SHP77 treated with DMSO at 0.1 percent for 48 hours (cell line): ENCODE measurements around the gene PREB.

Experiments used
- DNase-seq: peaks from one replicate; lab custom pipeline; 2025; lab: John Stamatoyannopoulos, UW

PREB gene

DNA sequence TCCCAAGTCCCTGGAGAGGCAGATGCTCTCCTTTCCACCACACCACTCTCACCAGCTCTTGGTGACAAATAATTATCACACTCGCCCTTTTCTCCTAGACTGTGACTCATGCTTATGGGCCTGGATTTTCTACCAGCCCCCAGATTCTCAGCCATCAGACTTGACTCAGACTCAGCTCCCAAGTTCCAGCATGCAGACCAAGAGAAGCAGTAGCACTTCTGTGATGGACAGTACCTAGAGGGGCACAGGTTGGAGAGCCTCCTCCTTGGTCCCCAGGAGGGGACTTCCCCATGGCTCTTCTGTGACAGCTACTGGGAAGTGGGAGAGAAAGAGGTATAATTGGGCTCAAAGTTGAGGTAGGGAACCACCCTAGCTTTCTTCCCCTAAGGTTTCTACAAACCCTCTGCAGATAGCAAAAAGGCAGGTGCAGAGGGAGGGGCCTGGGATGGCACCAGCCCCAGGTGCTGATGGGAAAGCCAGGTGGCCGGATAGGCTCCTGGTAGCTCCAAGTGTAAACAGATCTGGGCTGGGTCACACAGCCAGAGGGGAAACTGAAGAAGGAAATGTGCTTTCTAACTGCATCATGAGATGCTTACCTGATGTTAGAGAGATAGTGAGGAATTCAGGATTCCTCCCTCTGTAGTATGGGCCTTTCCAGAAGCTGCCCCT is 18.5 kb upstream of the PREB start:
- peak; percentile 31 for DNase-seq

GRCh38 chr2:27152102-27152795 is 17.8 kb upstream of the PREB start:
- DNase-seq = no peak

DNA sequence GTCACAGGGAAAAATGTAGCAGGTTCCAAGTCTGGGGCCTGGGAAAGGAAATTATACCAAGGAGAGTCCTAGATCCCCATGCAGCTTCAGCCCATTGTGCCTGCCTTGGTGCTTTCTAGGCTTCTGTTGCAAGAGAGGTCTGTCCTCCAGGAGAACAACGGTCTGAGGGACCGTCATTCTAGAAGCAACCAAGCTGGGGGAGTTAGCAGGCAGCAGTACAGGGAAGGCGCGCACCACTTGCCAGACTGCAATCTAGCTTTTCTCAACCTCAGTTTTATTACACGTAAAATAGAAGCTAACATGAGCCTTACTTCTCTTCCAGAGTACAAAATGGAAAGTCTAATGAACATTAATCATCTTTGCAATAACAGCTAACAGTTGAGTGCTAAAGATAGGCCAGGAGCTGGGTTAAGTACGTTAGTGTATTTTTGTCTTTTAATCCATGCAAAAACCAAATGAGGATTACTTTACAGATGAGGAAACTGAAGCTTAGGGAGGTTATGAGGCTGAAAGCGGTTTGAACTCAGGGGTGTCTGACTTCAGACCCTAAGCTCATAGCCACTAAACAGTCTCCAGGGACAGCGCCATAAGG is 16.3 kb upstream of the PREB start:
- DNase-seq = no peak

- DNase-seq = no peak
These were observed 15.4 kb upstream of the PREB start for GRCh38 chr2:27149570-27150405.

DNA sequence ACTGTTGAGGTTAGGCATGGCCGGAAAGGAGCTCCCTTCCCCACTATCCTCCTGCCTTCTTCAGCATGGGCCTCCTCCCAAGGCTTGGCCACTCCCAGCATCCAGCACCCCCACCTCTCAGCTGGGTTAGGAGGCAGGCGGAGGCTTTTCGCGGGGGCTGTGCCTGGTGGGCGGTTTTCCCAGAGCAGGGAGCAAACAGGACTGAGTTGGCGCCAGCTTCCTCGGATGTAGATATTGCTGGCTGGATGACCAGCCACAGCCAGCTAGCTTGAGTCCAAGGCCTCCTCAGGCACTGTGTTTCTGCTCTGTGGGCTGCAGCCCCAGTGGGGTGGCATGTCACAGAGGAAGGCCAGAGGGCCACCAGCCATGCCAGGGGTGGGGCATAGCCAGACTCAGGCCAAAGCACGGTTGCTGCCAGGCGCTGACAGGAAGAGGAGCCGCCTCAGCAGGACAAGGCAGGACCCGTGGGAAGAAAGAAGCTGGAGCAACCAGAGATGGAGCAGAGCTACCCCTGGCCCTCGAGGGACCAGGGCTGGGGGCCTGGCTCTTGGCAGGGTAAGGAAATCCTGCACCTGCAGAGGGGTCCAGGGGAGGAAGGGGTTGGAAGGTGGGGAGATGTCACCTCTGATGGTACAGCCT is 14.5 kb upstream of the PREB start, which contains the start of gene TCF23:
TCF23 (plus strand) TSS at position 204 of the 639 bp plus-strand sequence; CDS start at position 334, 130 bp downstream.
- DNase-seq = no peak

GRCh38 chr2:27147935-27148334 is 13.5 kb upstream of the PREB start:
- no peak for DNase-seq

DNA sequence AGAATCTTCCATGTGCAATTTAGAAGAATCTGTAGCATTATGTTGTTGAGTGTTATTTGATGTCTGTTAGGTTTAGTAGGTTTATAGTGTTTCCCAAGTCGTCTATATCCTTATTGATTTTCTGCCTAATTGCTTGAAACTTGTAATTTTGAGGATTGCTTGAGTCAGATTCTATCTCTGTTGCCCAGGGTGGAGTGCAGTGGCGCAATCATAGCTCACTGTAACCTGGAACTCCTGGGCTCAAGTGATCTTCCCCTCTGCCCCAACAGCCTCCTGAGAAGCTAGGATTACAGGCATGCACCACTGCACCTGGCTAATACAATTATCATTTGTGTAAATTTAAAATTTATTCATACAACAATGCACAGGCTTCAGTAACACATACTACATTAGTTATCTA is 11.2 kb upstream of the PREB start:
- no peak for DNase-seq

GRCh38 chr2:27143285-27143684 is 8.8 kb upstream of the PREB start:
- no peak for DNase-seq

GRCh38 chr2:27139310-27139709 is 4.9 kb upstream of the PREB start, which contains the start of gene PRR30:
PRR30 (minus strand) TSS chr2:27139410; CDS start chr2:27138329, 1,081 bp downstream.
- no peak for DNase-seq

GRCh38 chr2:27138111-27138510 is 3.7 kb upstream of the PREB start:
- no peak for DNase-seq

DNA sequence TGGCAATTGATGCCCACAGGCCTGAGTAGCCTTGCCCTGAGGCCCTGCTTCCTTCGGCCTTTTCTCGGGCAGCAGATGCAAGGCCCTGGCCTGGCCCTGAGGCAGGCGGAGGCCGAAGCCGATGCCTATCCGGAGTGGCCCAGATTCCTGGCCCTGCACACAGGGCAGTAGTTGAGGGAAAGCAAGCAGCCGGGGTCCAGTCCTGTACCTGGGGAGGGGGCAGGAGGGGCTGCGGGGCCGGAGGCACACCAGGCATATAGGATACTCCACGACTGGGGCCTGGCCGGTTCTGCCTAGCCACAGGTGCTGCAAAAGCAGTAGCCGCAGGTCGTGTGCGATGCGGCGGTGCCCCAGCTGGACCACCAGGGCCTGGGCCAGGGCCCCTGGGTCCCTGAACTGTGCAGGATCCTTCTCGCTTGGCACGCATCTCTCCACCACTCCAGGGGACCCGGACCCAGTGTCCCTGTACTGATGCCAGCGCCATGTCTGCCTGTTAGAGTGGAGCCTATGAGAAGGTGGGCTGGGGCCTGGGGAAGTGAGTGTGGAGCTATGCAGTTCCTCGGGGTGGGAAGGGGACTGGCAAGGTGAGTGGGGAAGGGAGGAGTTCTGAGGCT is 3.0 kb upstream of the PREB start:
- DNase-seq = no peak

DNA sequence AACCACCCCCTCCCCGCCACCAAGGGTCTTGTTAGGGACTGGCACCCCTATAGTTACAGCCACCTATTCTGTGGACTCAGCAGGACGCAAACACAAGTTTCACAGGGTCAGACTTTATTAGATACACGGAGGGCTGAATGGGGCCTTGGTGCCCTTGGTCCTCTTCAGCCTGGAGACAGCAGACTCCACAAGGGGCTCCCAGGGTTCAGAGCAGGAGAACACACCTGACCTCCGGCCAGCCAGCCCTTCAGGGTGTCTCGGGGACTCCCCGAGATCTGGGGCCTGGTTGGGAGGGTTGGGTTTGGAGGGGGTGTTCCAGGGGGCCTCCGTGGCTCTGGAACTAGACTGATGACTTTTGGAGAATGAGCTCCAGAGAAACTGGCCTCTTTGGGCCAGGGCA is 2.3 kb upstream of the PREB start:
- no peak for DNase-seq

DNA sequence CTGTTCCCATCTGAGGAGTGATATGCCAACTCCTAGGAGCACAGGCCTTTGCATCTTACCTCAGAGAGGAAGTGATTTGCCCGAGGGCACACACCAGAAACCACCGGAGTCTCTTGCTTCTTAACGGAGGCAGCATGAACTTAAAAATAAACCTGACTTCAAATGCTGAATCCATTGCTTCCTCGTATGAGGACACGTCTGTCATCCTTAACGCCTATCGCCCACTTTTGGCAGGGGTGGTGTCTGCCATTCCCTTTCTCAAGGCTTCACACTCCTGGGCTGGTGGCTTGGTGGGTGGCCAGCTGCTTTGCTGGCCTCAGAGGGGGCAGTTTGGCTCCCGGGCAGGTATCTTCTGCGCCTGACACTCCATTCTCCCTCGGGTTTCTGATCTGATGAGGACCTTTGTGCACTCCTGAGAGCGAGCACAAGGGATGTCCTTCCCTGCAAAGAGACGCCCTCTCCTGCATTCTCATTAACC is 1.1 kb upstream of the PREB start:
- DNase-seq = no peak

- DNase-seq = no peak
These were observed 493 bp upstream of the PREB start for GRCh38 chr2:27134781-27135477.

DNA sequence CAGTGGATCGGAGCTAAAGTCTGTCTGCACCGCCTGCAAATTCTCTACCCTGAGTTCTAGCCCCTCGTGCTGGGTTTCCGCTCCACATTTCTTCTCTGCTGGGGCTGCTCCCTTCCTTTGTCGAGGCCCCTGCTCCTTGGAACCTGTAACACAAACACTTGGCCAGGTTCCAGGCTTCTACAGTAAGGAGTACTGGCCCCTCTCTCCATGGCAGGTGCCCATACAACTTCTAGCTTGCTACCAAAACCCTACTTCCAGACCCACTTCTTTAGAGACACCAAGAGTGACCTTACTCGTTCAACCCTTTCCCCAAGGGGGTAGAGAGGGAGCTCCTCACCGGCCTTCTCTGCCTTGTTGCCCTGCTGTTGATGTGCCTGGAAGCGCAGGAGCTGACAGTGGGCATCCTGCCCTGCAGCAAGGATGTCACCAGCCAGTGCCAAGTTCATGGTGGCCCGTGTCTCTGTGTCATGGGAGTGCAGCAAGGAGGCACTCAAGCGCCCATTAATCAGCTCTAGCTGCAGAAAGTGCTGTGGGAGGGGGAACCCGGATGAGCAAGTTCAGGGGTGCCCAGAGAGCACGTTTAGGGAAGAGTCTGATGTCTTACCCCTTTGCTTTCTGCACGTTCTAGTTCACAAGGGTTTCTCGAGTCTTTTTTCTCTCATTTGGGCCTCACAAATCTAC is 1.1 kb downstream of the PREB start:
- no peak for DNase-seq

DNA sequence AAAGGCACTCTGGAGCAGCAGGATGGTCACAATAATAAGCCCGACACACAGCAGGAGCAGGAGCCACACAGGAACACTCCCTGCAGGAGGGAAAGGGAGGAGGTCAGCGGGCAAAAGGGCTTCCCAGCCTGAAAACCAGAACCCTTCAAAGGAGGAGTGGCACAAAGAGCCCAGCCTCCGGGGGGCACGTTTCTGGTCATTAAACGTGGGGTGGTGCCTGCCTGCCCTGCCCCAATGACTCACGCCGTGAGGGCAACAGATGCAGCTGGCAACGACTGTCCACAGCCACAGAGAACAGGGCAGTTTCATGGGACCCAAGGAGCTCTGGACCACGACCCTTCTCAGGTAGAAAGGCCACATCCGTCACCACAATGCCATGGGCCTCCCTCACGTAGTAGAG is 3.0 kb downstream of the PREB start:
- DNase-seq = no peak

GRCh38 chr2:27130396-27130795 is 4.0 kb downstream of the PREB start:
- DNase-seq = no peak

DNA sequence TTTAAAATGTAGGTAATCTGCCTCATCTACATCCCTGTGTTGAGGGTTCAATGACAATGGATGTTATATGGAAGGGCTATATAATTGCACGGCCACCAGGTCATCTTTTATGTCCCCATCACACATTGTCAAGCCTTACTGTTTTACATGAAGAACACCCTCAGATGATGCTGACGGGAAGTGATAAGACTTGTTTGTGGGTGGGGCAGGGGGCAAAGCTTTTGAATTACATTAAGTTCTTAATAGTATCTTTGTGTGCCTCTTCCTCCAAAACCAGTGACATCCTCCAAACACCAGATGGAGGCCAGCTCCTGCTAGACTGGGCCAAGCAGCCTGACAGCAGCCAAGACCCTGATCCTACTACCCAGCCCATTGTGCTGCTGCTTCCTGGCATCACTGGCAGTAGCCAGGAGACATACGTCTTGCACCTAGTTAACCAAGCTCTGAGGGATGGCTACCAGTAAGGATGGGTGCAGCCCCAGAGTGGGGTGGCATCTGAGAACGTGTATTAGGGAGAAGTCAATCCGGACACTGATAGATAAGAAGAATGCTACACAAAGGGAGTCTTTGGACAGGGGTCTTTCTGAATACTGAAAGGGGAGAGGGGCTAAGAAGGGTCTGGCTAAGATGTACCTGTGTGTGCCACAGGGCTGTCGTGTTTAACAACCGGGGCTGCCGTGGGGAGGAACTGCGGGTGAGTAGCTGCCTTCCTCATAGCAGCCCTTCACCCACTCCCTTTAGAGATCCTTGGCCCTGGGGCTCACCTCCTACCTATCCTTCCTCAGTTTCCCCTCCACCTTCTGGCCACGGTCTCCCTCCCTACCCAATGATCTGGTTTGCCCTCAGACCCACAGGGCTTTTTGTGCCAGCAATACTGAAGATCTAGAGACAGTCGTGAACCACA is 5.5 kb downstream of the PREB start:
- no peak for DNase-seq
